Activated CD8-positive, alpha-beta memory T cell treated with anti-CD3 and anti-CD28 coated beads, Interleukin-2, amount 50 U/mL, for 1 hour (primary cell): ENCODE measurements around the gene SDF4.
"Not testable (repeated sequence)": the region's sequence is repeated elsewhere in the genome, so short reads cannot be mapped to it uniquely, and the experiment has no call there.

ENCODE experiments used
- DNase-seq: peaks from one replicate; pipeline ENCODE4 v3.0.0-alpha.2; 2020; ENCODE audit errors: extremely low read depth

Gene SDF4

GRCh38 chr1:1178794-1179331 lies 52.9 kb downstream of the SDF4 start:
- no peak for DNase-seq

- no peak for DNase-seq
These were observed 54.2 kb downstream of the SDF4 start for GRCh38 chr1:1177452-1178206.

- no peak for DNase-seq
These were observed 54.9 kb downstream of the SDF4 start for GRCh38 chr1:1176931-1177330.

- not testable (repeated sequence) for DNase-seq
These were observed 55.6 kb downstream of the SDF4 start for GRCh38 chr1:1176063-1176761.

GRCh38 chr1:1175221-1176062 lies 56.4 kb downstream of the SDF4 start:
- no peak for DNase-seq

GRCh38 chr1:1173793-1174415 lies 57.9 kb downstream of the SDF4 start, which contains the start of gene TTLL10:
Gene TTLL10 (plus strand): TSS chr1:1173880. CDS start chr1:1179216, 5,336 bp downstream.
- DNase-seq = no peak

- peak; percentile 24 for DNase-seq
These were observed 58.6 kb downstream of the SDF4 start for GRCh38 chr1:1173061-1173792.

- DNase-seq = peak; percentile 35
These were observed 60.1 kb downstream of the SDF4 start for GRCh38 chr1:1171546-1172340.

GRCh38 chr1:1171161-1171545 lies 60.6 kb downstream of the SDF4 start:
- DNase-seq = no peak

GRCh38 chr1:1170215-1171091 lies 61.3 kb downstream of the SDF4 start:
- DNase-seq = no peak

GRCh38 chr1:1169429-1170214 lies 62.2 kb downstream of the SDF4 start:
- no peak for DNase-seq

- no peak for DNase-seq
These were observed 63.1 kb downstream of the SDF4 start for GRCh38 chr1:1168451-1169411.

- DNase-seq = no peak
These were observed 63.9 kb downstream of the SDF4 start for GRCh38 chr1:1167841-1168450.

- DNase-seq = no peak
These were observed 64.4 kb downstream of the SDF4 start for GRCh38 chr1:1167398-1167821.
